ENCODE measurements around the gene KLLN.
A peak's percentile ranks its signal among the peaks of the same experiment; 100 is the strongest.
"Not testable (repeated sequence)": the region's sequence is repeated elsewhere in the genome, so short reads cannot be mapped to it uniquely, and the experiment has no call there.

KLLN gene

GRCh38 chr10:87865241-87865881, 2.0 kb upstream of the KLLN start:
- Histone ChIP-seq H3K9me3 (ENCODE audit: control insufficient read depth, low read length) (no peaks in the 10 kb centered on the region), H3K9ac (ENCODE audit: low read length) (peak overlapping the region; percentile 95), H3K4me3 (ENCODE audit: low read length) (peak overlapping the region; percentile 98), H3K4me1 (ENCODE audit: control insufficient read depth, insufficient read depth, low read length) (peaks cover 30% of the 10 kb centered on the region), H3K36me3 (ENCODE audit: control insufficient read depth, insufficient read depth, low read length, severe bottlenecking) (peaks cover 3% of the 10 kb centered on the region), H3K27me3 (replicated peaks; ENCODE audit: control insufficient read depth, insufficient read depth, low read length) (no peaks in the 10 kb centered on the region)
- DNase-seq (ENCODE audit: low read depth), result no peak

GRCh38 chr10:87864496-87865059, 1.2 kb upstream of the KLLN start:
- no peak for DNase-seq (ENCODE audit: low read depth)
- Histone ChIP-seq H3K4me1 (ENCODE audit: control insufficient read depth, insufficient read depth, low read length) (peaks cover 22% of the 10 kb centered on the region), H3K9me3 (ENCODE audit: control insufficient read depth, low read length) (no peaks in the 10 kb centered on the region)

GRCh38 chr10:87863951-87864495, 690 bp upstream of the KLLN start:
- not testable (repeated sequence) for H3K36me3 ChIP-seq (ENCODE audit: control insufficient read depth, insufficient read depth, low read length, severe bottlenecking)
- peak; percentile 58 for DNase-seq (ENCODE audit: low read depth)
- peak overlapping the region; percentile 95 for H3K9ac ChIP-seq (ENCODE audit: low read length)

More at GRCh38 chr10:87864496-87865059, 1.2 kb upstream of the KLLN start:
- H3K36me3 ChIP-seq (ENCODE audit: control insufficient read depth, insufficient read depth, low read length, severe bottlenecking), result peaks cover 3% of the 10 kb centered on the region
- peak overlapping the region; percentile 98 for H3K4me3 ChIP-seq (ENCODE audit: low read length)
- peak overlapping the region; percentile 95 for H3K9ac ChIP-seq (ENCODE audit: low read length)
- no peaks in the 10 kb centered on the region for H3K27me3 ChIP-seq (replicated peaks; ENCODE audit: control insufficient read depth, insufficient read depth, low read length)

DNA sequence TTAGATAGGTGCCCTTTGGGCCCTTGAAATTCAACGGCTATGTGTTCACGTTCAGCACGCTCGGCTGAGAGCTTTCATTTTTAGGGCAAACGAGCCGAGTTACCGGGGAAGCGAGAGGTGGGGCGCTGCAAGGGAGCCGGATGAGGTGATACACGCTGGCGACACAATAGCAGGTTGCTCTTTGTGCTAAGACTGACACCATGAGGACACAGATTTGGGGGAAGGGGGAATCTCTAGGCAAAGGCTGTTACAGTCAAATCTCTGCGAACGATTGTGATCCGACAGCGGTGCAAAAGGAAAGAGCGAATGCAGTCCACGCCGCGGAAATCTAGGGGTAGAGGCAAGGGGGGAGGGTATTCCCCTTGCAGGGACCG, 667 bp downstream of the KLLN start:
- no peak for DNase-seq (ENCODE audit: low read depth)
- Histone ChIP-seq H3K4me3 (ENCODE audit: low read length) (peak overlapping the region; percentile 98), H3K36me3 (ENCODE audit: control insufficient read depth, insufficient read depth, low read length, severe bottlenecking) (no peaks in the 10 kb centered on the region), H3K4me1 (ENCODE audit: control insufficient read depth, insufficient read depth, low read length) (peaks cover 14% of the 10 kb centered on the region), H3K9ac (ENCODE audit: low read length) (peak overlapping the region; percentile 95), H3K9me3 (ENCODE audit: control insufficient read depth, low read length) (no peaks in the 10 kb centered on the region), H3K27me3 (replicated peaks; ENCODE audit: control insufficient read depth, insufficient read depth, low read length) (no peaks in the 10 kb centered on the region)

More at GRCh38 chr10:87863951-87864495, 690 bp upstream of the KLLN start:
- not testable (repeated sequence) for H3K9me3 ChIP-seq (ENCODE audit: control insufficient read depth, low read length); H3K27me3 ChIP-seq (replicated peaks; ENCODE audit: control insufficient read depth, insufficient read depth, low read length)
- Histone ChIP-seq H3K4me3 (ENCODE audit: low read length) (peak overlapping the region; percentile 98), H3K4me1 (ENCODE audit: control insufficient read depth, insufficient read depth, low read length) (peaks cover 21% of the 10 kb centered on the region)

DNA sequence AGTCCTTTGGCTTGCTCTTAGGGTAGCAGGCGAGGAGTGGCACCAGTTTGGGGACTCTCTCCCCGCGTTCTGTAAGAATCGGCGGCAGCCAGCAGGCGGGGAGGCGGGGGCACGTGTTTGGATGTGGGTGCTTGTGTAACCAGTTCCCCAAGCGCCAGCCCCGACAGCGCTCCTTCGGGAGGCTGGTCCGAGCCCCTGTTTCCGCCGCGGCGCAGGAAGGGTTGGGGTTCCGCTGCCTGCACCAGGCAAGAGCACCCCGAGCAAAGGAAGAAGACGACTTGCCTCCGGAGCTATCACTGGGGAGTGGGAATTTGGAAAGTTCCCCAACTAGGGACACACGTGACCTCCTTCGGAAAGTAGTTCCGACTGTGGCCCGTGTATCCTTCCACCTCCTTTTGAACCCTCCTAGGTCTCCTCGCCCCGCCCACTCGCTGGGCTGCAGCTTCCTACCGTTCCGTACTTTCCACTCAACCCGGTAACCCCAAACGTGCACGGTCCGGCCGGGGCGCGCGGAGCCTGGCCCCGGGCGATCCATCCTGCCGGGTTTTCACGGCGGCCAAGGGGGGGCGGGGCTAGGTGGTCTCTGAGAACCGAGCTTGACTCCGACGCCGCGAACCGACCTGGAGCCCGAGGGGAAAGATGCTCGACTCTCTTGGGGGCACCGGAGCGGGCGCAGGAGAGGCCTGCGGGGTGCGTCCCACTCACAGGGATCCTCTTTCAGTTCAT, 1.2 kb downstream of the KLLN start:
- Histone ChIP-seq H3K9me3 (ENCODE audit: control insufficient read depth, low read length) (no peaks in the 10 kb centered on the region), H3K4me1 (ENCODE audit: control insufficient read depth, insufficient read depth, low read length) (peaks cover 11% of the 10 kb centered on the region), H3K4me3 (ENCODE audit: low read length) (peak overlapping the region; percentile 98), H3K27me3 (replicated peaks; ENCODE audit: control insufficient read depth, insufficient read depth, low read length) (no peaks in the 10 kb centered on the region), H3K9ac (ENCODE audit: low read length) (peak overlapping the region; percentile 95), H3K36me3 (ENCODE audit: control insufficient read depth, insufficient read depth, low read length, severe bottlenecking) (no peaks in the 10 kb centered on the region)
- DNase-seq (ENCODE audit: low read depth), result peak; percentile 93

DNA sequence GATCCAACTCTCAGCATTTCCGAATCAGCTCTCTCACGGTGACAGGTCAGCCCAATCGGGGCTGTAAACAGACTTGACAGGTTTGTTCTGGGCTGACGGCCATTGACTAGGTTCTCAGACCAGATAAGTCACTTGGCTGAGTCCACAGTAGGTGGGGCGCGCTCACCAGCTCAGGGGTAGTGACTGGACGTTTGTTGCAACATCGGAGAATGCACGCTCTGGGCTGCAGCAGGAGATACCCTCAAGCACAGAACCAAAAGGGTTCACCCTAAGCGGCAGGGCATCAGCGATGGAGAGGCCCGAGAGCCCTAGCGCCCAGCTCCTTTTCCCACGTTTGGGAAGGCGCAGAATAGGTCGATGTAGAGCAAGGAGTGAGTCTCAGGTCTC, 1.8 kb downstream of the KLLN start:
- no peaks in the 10 kb centered on the region for H3K9me3 ChIP-seq (ENCODE audit: control insufficient read depth, low read length)
- peak overlapping the region; percentile 98 for H3K4me3 ChIP-seq (ENCODE audit: low read length)
- no peaks in the 10 kb centered on the region for H3K27me3 ChIP-seq (replicated peaks; ENCODE audit: control insufficient read depth, insufficient read depth, low read length)
- no peaks in the 10 kb centered on the region for H3K36me3 ChIP-seq (ENCODE audit: control insufficient read depth, insufficient read depth, low read length, severe bottlenecking)
- peaks cover 11% of the 10 kb centered on the region for H3K4me1 ChIP-seq (ENCODE audit: control insufficient read depth, insufficient read depth, low read length)
- peak overlapping the region; percentile 95 for H3K9ac ChIP-seq (ENCODE audit: low read length)
- DNase-seq (ENCODE audit: low read depth), result peak; percentile 76

- peaks cover 11% of the 10 kb centered on the region for H3K4me1 ChIP-seq (ENCODE audit: control insufficient read depth, insufficient read depth, low read length)
- no peaks in the 10 kb centered on the region for H3K36me3 ChIP-seq (ENCODE audit: control insufficient read depth, insufficient read depth, low read length, severe bottlenecking)
- no peak for DNase-seq (ENCODE audit: low read depth)
- no peaks in the 10 kb centered on the region for H3K9me3 ChIP-seq (ENCODE audit: control insufficient read depth, low read length)
- no peaks in the 10 kb centered on the region for H3K27me3 ChIP-seq (replicated peaks; ENCODE audit: control insufficient read depth, insufficient read depth, low read length)
- H3K4me3 ChIP-seq (ENCODE audit: low read length), result peak overlapping the region; percentile 98
- H3K9ac ChIP-seq (ENCODE audit: low read length), result no peak overlapping the region
These were observed 2.4 kb downstream of the KLLN start for GRCh38 chr10:87860816-87861403.

DNA sequence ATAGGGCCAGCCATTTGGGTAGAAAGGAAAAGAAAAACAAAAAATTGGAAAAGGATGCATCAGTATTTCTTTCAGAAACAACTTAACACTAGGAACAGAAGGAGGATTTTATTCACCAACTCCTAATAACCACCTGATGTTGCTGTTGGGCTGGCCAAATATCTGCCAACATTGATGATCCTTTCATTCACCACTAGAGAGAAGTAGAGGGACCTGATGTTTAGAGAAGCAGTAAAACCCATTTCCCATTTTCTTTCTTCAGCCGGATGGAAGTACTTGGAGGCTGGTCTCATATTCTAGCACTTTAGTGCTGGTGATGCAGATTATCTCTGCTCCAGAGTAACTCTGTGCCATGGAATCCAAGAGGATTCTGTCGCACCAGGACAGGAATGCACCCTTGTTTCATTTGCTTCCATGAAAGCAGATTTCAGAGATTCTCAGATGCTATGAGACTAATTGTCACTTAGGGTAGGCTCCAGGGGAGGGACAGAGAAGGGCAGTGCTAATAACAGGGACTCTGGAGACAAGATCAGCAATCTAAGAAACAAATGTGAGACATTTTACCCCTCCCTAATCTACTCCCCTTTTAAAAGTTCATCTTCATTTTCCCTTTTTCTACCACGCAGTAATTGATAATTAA, 3.1 kb downstream of the KLLN start:
- no peaks in the 10 kb centered on the region for H3K36me3 ChIP-seq (ENCODE audit: control insufficient read depth, insufficient read depth, low read length, severe bottlenecking)
- no peaks in the 10 kb centered on the region for H3K9me3 ChIP-seq (ENCODE audit: control insufficient read depth, low read length)
- no peak overlapping the region for H3K4me3 ChIP-seq (ENCODE audit: low read length)
- peak; percentile 78 for DNase-seq (ENCODE audit: low read depth)
- H3K4me1 ChIP-seq (ENCODE audit: control insufficient read depth, insufficient read depth, low read length), result peaks cover 11% of the 10 kb centered on the region
- H3K27me3 ChIP-seq (replicated peaks; ENCODE audit: control insufficient read depth, insufficient read depth, low read length), result no peaks in the 10 kb centered on the region
- H3K9ac ChIP-seq (ENCODE audit: low read length), result no peak overlapping the region

- H3K27me3 ChIP-seq (replicated peaks; ENCODE audit: control insufficient read depth, insufficient read depth, low read length); H3K4me3 ChIP-seq (ENCODE audit: low read length); DNase-seq (ENCODE audit: low read depth); H3K9me3 ChIP-seq (ENCODE audit: control insufficient read depth, low read length); H3K36me3 ChIP-seq (ENCODE audit: control insufficient read depth, insufficient read depth, low read length, severe bottlenecking); H3K9ac ChIP-seq (ENCODE audit: low read length); H3K4me1 ChIP-seq (ENCODE audit: control insufficient read depth, insufficient read depth, low read length): not testable (repeated sequence)
These were observed 7.7 kb downstream of the KLLN start for GRCh38 chr10:87855665-87856064.

DNA sequence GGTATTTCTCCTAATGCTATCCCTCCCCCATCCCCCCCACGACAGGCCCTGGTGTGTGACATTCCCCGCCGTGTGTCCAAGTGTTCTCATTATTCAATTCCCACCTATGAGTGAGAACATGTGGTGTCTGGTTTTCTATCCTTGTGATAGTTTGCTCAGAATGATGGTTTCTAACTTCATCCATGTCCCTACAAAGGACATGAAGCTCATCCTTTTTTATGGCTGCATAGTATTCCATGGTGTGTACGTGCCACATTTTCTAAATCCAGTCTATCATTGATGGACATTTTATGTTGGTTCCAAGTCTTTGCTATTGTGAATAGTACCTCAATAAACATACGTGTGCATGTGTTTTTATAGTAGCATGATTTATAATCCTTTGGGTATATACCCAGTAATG, 8.1 kb downstream of the KLLN start:
- not testable (repeated sequence) for DNase-seq (ENCODE audit: low read depth); H3K9ac ChIP-seq (ENCODE audit: low read length); H3K4me3 ChIP-seq (ENCODE audit: low read length); H3K9me3 ChIP-seq (ENCODE audit: control insufficient read depth, low read length); H3K4me1 ChIP-seq (ENCODE audit: control insufficient read depth, insufficient read depth, low read length); H3K27me3 ChIP-seq (replicated peaks; ENCODE audit: control insufficient read depth, insufficient read depth, low read length); H3K36me3 ChIP-seq (ENCODE audit: control insufficient read depth, insufficient read depth, low read length, severe bottlenecking)

GRCh38 chr10:87852089-87852488, 11.2 kb downstream of the KLLN start:
- no peak for DNase-seq (ENCODE audit: low read depth)
- Histone ChIP-seq H3K9me3 (ENCODE audit: control insufficient read depth, low read length) (no peaks in the 10 kb centered on the region), H3K4me3 (ENCODE audit: low read length) (no peak overlapping the region), H3K36me3 (ENCODE audit: control insufficient read depth, insufficient read depth, low read length, severe bottlenecking) (no peaks in the 10 kb centered on the region), H3K4me1 (ENCODE audit: control insufficient read depth, insufficient read depth, low read length) (no peaks in the 10 kb centered on the region), H3K9ac (ENCODE audit: low read length) (no peak overlapping the region), H3K27me3 (replicated peaks; ENCODE audit: control insufficient read depth, insufficient read depth, low read length) (no peaks in the 10 kb centered on the region)

Data from adipocyte (in vitro differentiated cells).